Testis (tissue), 3 donors: Measurements from ENCODE around the gene DAB1. TPM values are rescaled to one million over a fixed set of nuclear protein-coding genes. Genes with fewer than 3 reads are reported as not detected.

Experiments used
- DNase-seq: peaks from one replicate; pipeline ENCODE4 v3.0.0-alpha.2; 2019
- H3K27ac ChIP-seq, 2 donors: fragments of 200-600 bp; sonication (generic); one replicate each; pipeline ENCODE4 v1.5.1; 2019
- H3K27me3 ChIP-seq: fragments of 200-600 bp; sonication (generic); one replicate; pipeline ENCODE4 v1.5.1; 2019
- H3K36me3 ChIP-seq: fragments of 200-600 bp; sonication (generic); one replicate; pipeline ENCODE4 v1.5.1; 2017; ENCODE audit warnings: low read depth; ENCODE audit errors: missing control alignments
- H3K4me1 ChIP-seq: fragments of 200-600 bp; sonication (generic); one replicate; pipeline ENCODE4 v1.5.1; 2019
- H3K4me3 ChIP-seq, 2 donors: fragments of 200-600 bp; sonication (generic); one replicate each; pipeline ENCODE4 v1.5.1; 2017 to 2019
- H3K9me3 ChIP-seq: fragments of 200-600 bp; sonication (generic); one replicate; pipeline ENCODE4 v1.5.1; 2017
- CTCF ChIP-seq, 3 experiments: fragments of 450-650 bp in 2 of 3; fragments of 200-600 bp in 1 of 3; sonication (generic) in 1 of 3; IDR thresholded peaks; one replicate each; pipeline ENCODE4 v1.5.1; 2016 to 2019; ENCODE audit warnings: antibody characterized with exemption in 3 of 3, mild to moderate bottlenecking in 2 of 3, moderate library complexity in 1 of 3
- POLR2A ChIP-seq: fragments of 450-650 bp; IDR thresholded peaks from one replicate; pipeline ENCODE4 v1.6.1; 2017; ENCODE audit warnings: antibody characterized with exemption, mild to moderate bottlenecking, moderate library complexity
- WGBS, 2 donors: methylation state at CpG; one replicate each; pipeline ENCODE4 v1.1.5; 2018; 5-methylcytosine and 5-hydroxymethylcytosine counted together
- intact Hi-C: fragments of 100-400 bp; cut with DNase I; formaldehyde crosslinking; loops from one replicate; pipeline ENCODE4 v1.15.1; 2023; ENCODE audit warnings: low total_unique reads
- polyA plus RNA-seq: library from polyadenylated mRNA; stranded (reverse); fragments of 350-450 nt; fragmentation: Illumina TruSeq; extraction: RNeasy Lipid Tissue Mini Kit (QIAGEN cat#74804); gene quantifications from one replicate; pipeline ENCODE4 v1.2.3, GENCODE V29; 2014; ENCODE audit warnings: low read depth, low replicate concordance; ENCODE audit not compliant: insufficient read depth
- total RNA-seq, 2 donors: library from RNA; depleted of rRNA; stranded (reverse); fragments of >200 nt; gene quantifications; one replicate each; pipeline ENCODE4 v1.2.3, GENCODE V29; 2016

DAB1 gene
- total and polyA plus RNA-seq, 3 donors from 2014 or later: 0.79 to 1.7 (median 1.2) TPM

GRCh38 chr1:57164584-57164983 lies 259.3 kb downstream of the DAB1 start:
- no peak overlapping the region for H3K4me3 ChIP-seq
- 90 to 100% methylated on average over 1 of the region's 1 CpG for WGBS, 2 donors
- no peak overlapping the region for H3K27ac ChIP-seq
- no peaks in the 10 kb centered on the region for H3K9me3 ChIP-seq
- TF ChIP-seq POLR2A (no peak), CTCF (IDR thresholded peaks at IDR 0.05) (no peak)
- intact Hi-C loops: no loop called here
- no peaks in the 10 kb centered on the region for H3K27me3 ChIP-seq
- no peaks in the 10 kb centered on the region for H3K4me1 ChIP-seq
- no peaks in the 10 kb centered on the region for H3K36me3 ChIP-seq
- no peak for DNase-seq

GRCh38 chr1:57163789-57164188 lies 260.1 kb downstream of the DAB1 start:
- no peaks in the 10 kb centered on the region for H3K4me1 ChIP-seq
- TF ChIP-seq CTCF (IDR thresholded peaks at IDR 0.05) (no peak), POLR2A (no peak)
- WGBS, 2 donors: 71 to 91% methylated on average over 1 of the region's 1 CpG
- H3K4me3 ChIP-seq: no peak overlapping the region
- H3K27ac ChIP-seq: no peak overlapping the region
- H3K27me3 ChIP-seq: no peaks in the 10 kb centered on the region
- intact Hi-C loops: no loop called here
- DNase-seq: no peak
- H3K36me3 ChIP-seq: no peaks in the 10 kb centered on the region
- H3K9me3 ChIP-seq: no peaks in the 10 kb centered on the region

- Histone ChIP-seq H3K4me1 (no peaks in the 10 kb centered on the region), H3K27me3 (no peaks in the 10 kb centered on the region), H3K9me3 (no peaks in the 10 kb centered on the region), H3K36me3 (no peaks in the 10 kb centered on the region), H3K27ac (no peak overlapping the region), H3K4me3 (no peak overlapping the region)
- no peak for TF ChIP-seq CTCF (IDR thresholded peaks at IDR 0.05)
- TF ChIP-seq POLR2A: no peak
- intact Hi-C loops: no loop called here
- no peak for DNase-seq
- 80 to 88% methylated on average over 5 of the region's 5 CpGs for WGBS, 2 donors
Observed at GRCh38 chr1:57163325-57163724, 260.5 kb downstream of the DAB1 start.

- WGBS, 2 donors: 89 to 92% methylated on average over 4 of the region's 4 CpGs
- no peak for DNase-seq
- Histone ChIP-seq H3K9me3 (no peaks in the 10 kb centered on the region), H3K36me3 (no peaks in the 10 kb centered on the region), H3K4me3 (no peak overlapping the region), H3K27ac (no peak overlapping the region), H3K4me1 (no peaks in the 10 kb centered on the region), H3K27me3 (no peaks in the 10 kb centered on the region)
- intact Hi-C loops: no loop called here
- no peak for TF ChIP-seq POLR2A
- no peak for TF ChIP-seq CTCF (IDR thresholded peaks at IDR 0.05)
Observed at GRCh38 chr1:57162607-57163261, 261.1 kb downstream of the DAB1 start.

GRCh38 chr1:57160594-57160993 lies 263.3 kb downstream of the DAB1 start:
- Histone ChIP-seq H3K4me1 (no peaks in the 10 kb centered on the region), H3K27me3 (no peaks in the 10 kb centered on the region), H3K4me3 (no peak overlapping the region), H3K27ac (no peak overlapping the region), H3K36me3 (no peaks in the 10 kb centered on the region), H3K9me3 (no peaks in the 10 kb centered on the region)
- WGBS, 2 donors: 91 to 92% methylated on average over 4 of the region's 4 CpGs
- intact Hi-C loops: no loop called here
- TF ChIP-seq POLR2A: no peak
- TF ChIP-seq CTCF (IDR thresholded peaks at IDR 0.05): no peak
- no peak for DNase-seq
